Endodermal cell (in vitro differentiated cells): ENCODE results near the gene ADD1. TPM values are rescaled to one million over a fixed set of nuclear protein-coding genes. Genes with fewer than 3 reads are reported as not detected.
A peak's percentile ranks its signal among the peaks of the same experiment; 100 is the strongest.
"Not testable (repeated sequence)": the region's sequence is repeated elsewhere in the genome, so short reads cannot be mapped to it uniquely, and the experiment has no call there.

Source experiments
- DNase-seq: peaks from one replicate; pipeline ENCODE4 v3.0.0-alpha.2; 2017
- H3K27ac ChIP-seq: 2 replicates; pipeline ENCODE4 v1.5.1; 2013; ENCODE audit warnings: mild to moderate bottlenecking, low read depth, low read length, moderate library complexity
- H3K27me3 ChIP-seq: 2 replicates; pipeline ENCODE4 v1.6.1; 2013; ENCODE audit warnings: mild to moderate bottlenecking, low read length, moderate library complexity; ENCODE audit not compliant: insufficient read depth, control insufficient read depth, poor library complexity, severe bottlenecking
- H3K36me3 ChIP-seq: 2 replicates; pipeline ENCODE4 v1.7.0; 2013; ENCODE audit warnings: mild to moderate bottlenecking, low read length, moderate library complexity; ENCODE audit not compliant: control insufficient read depth, insufficient read depth
- H3K4me1 ChIP-seq: one replicate; pipeline ENCODE4 v1.7.0; 2013; ENCODE audit warnings: low read length; ENCODE audit not compliant: control insufficient read depth, insufficient read depth
- H3K4me3 ChIP-seq: 2 replicates; pipeline ENCODE4 v1.5.1; 2013; ENCODE audit warnings: mild to moderate bottlenecking, low read length, moderate library complexity
- H3K9ac ChIP-seq: 2 replicates; pipeline ENCODE4 v1.6.1; 2013; ENCODE audit warnings: mild to moderate bottlenecking, low read length, moderate library complexity; ENCODE audit not compliant: poor library complexity, severe bottlenecking; ENCODE audit errors: extremely low read depth
- H3K9me3 ChIP-seq: 2 replicates; pipeline ENCODE4 v1.6.1; 2013; ENCODE audit warnings: mild to moderate bottlenecking, low read length, moderate library complexity; ENCODE audit not compliant: control insufficient read depth
- H3K27ac Mint-ChIP-seq: 2 replicates; pipeline ENCODE4 v1.8.0; 2020; ENCODE audit warnings: mixed read lengths
- H3K27me3 Mint-ChIP-seq: 2 replicates; pipeline ENCODE4 v1.8.0; 2021; ENCODE audit warnings: mild to moderate bottlenecking, mixed read lengths; ENCODE audit not compliant: insufficient read depth
- H3K36me3 Mint-ChIP-seq: 2 replicates; pipeline ENCODE4 v1.8.0; 2020; ENCODE audit warnings: low read depth, mixed read lengths
- H3K4me1 Mint-ChIP-seq: 2 replicates; pipeline ENCODE4 v1.8.0; 2020; ENCODE audit warnings: mixed read lengths
- H3K4me3 Mint-ChIP-seq: 2 replicates; pipeline ENCODE4 v1.8.0; 2020; ENCODE audit warnings: mild to moderate bottlenecking, moderate library complexity, mixed read lengths
- H3K9me3 Mint-ChIP-seq: 2 replicates; pipeline ENCODE4 v1.8.0; 2020; ENCODE audit warnings: mild to moderate bottlenecking, mixed read lengths
- WGBS, 2 experiments: methylation state at CpG; one replicate each; pipeline versions ENCODE4 v1.1.5 to v1.1.7; 2013; ENCODE audit warnings: missing lambda C conversion rate in 2 of 2, mixed read lengths in 1 of 2; ENCODE audit not compliant: insufficient coverage in 1 of 2, insufficient read length in 1 of 2; 5-methylcytosine and 5-hydroxymethylcytosine counted together
- total RNA-seq, 2 donors: library from RNA; stranded (reverse); fragmentation: NEBNext Ultra II Directional in 1 of 2; extraction: Animal tissue kit (Norgen Biotek cat#: 25700) in 1 of 2; gene quantifications; 2 replicates in 1 of 2; 3 replicates in 1 of 2; pipeline ENCODE4 v1.2.1, GENCODE V29; 2021
- TF ChIP-seq, protein P1 (sequence below): fragments of 200-600 bp; sonication (generic); conservative IDR thresholded peaks from 2 replicates; pipeline ENCODE4 v1.5.0; 2021; ENCODE audit warnings: antibody characterized with exemption, mild to moderate bottlenecking

ADD1 gene
- total RNA-seq, 2 donors from 2014 or later, result 231 to 257 TPM

DNA sequence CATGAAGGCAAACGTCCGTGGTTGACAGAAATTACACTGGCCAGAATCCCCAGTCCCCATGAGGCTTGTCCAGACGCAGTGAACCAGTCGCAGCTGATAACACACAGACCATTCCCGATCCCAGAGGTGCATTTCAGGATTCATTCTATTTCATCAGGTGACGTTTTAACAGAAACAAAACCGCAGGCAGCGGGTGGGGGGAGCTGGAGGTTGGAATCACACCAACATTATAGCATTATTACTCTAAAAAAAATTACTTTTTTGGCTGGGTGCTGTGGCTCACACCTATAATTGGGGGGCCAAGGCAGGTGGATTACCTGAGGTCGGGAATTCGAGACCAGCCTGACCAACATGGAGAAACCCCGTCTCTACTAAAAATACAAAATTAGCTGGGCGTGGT is 94.3 kb downstream of the ADD1 start:
- Histone ChIP-seq H3K9ac (no peak overlapping the region), H3K9me3 (no peaks in the 10 kb centered on the region), H3K27ac (no peak overlapping the region), H3K4me1 (peaks cover 18% of the 10 kb centered on the region), H3K4me3 (no peak overlapping the region), H3K27me3 (no peaks in the 10 kb centered on the region), H3K36me3 (peaks cover 52% of the 10 kb centered on the region)
- Mint-ChIP-seq H3K36me3 (peaks cover 54% of the 10 kb centered on the region), H3K27me3 (no peaks in the 10 kb centered on the region), H3K9me3 (no peaks in the 10 kb centered on the region), H3K27ac (no peak overlapping the region), H3K4me3 (no peak overlapping the region), H3K4me1 (peaks cover 26% of the 10 kb centered on the region)
- TF ChIP-seq, protein P1, sequence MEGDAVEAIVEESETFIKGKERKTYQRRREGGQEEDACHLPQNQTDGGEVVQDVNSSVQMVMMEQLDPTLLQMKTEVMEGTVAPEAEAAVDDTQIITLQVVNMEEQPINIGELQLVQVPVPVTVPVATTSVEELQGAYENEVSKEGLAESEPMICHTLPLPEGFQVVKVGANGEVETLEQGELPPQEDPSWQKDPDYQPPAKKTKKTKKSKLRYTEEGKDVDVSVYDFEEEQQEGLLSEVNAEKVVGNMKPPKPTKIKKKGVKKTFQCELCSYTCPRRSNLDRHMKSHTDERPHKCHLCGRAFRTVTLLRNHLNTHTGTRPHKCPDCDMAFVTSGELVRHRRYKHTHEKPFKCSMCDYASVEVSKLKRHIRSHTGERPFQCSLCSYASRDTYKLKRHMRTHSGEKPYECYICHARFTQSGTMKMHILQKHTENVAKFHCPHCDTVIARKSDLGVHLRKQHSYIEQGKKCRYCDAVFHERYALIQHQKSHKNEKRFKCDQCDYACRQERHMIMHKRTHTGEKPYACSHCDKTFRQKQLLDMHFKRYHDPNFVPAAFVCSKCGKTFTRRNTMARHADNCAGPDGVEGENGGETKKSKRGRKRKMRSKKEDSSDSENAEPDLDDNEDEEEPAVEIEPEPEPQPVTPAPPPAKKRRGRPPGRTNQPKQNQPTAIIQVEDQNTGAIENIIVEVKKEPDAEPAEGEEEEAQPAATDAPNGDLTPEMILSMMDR, result no peak
- no peak for DNase-seq
- 90 to 91% methylated on average over 2 to 11 of the region's 12 CpGs for WGBS, 2 experiments

GRCh38 chr4:2938411-2938810 is 94.8 kb downstream of the ADD1 start:
- H3K9me3 ChIP-seq, H3K4me3 Mint-ChIP-seq, H3K9me3 Mint-ChIP-seq, H3K9ac ChIP-seq, H3K27me3 ChIP-seq, H3K27me3 Mint-ChIP-seq, H3K4me3 ChIP-seq, H3K27ac ChIP-seq, H3K27ac Mint-ChIP-seq: not testable (repeated sequence)
- DNase-seq, result peak; percentile 32
- peaks cover 23% of the 10 kb centered on the region for H3K4me1 Mint-ChIP-seq
- peaks cover 58% of the 10 kb centered on the region for H3K36me3 Mint-ChIP-seq
- peaks cover 18% of the 10 kb centered on the region for H3K4me1 ChIP-seq
- WGBS, 2 experiments, result 94 to 96% methylated on average over 9 to 10 of the region's 10 CpGs
- H3K36me3 ChIP-seq, result peaks cover 55% of the 10 kb centered on the region

- H3K9ac ChIP-seq, result no peak overlapping the region
- no peak for DNase-seq
- TF ChIP-seq, protein P1, result no peak
- H3K4me3 Mint-ChIP-seq, result no peak overlapping the region
- WGBS, 2 experiments, result 96% methylated on average over 13 to 14 of the region's 14 CpGs
- no peaks in the 10 kb centered on the region for H3K27me3 ChIP-seq
- H3K27ac ChIP-seq, result no peak overlapping the region
- peaks cover 23% of the 10 kb centered on the region for H3K4me1 Mint-ChIP-seq
- H3K36me3 Mint-ChIP-seq, result peaks cover 61% of the 10 kb centered on the region
- no peak overlapping the region for H3K27ac Mint-ChIP-seq
- no peaks in the 10 kb centered on the region for H3K9me3 Mint-ChIP-seq
- peaks cover 60% of the 10 kb centered on the region for H3K36me3 ChIP-seq
- no peaks in the 10 kb centered on the region for H3K27me3 Mint-ChIP-seq
- H3K4me1 ChIP-seq, result peaks cover 18% of the 10 kb centered on the region
- H3K9me3 ChIP-seq, result no peaks in the 10 kb centered on the region
- H3K4me3 ChIP-seq, result no peak overlapping the region
Observed at GRCh38 chr4:2938906-2939305, 95.3 kb downstream of the ADD1 start.
